Epithelial cell of proximal tubule (primary cell): ENCODE data around the gene SYNDIG1. TPM values are rescaled to one million over a fixed set of nuclear protein-coding genes. Genes with fewer than 3 reads are reported as not detected.

Experiments used
- DNase-seq: peaks from one replicate; pipeline ENCODE4 v3.0.0-alpha.2; 2011; ENCODE audit warnings: low read depth
- H3K4me3 ChIP-seq: 2 replicates; pipeline ENCODE4 v1.5.1; 2011; ENCODE audit warnings: low read depth, mild to moderate bottlenecking, low read length
- CTCF ChIP-seq: conservative IDR thresholded peaks from 2 replicates; pipeline ENCODE4 v1.5.1; 2012; ENCODE audit warnings: low read depth, mild to moderate bottlenecking, low read length
- total RNA-seq: library from RNA; depleted of rRNA; stranded (reverse); fragments of >200 nt; gene quantifications from 2 replicates; pipeline ENCODE4 v1.2.3, GENCODE V29; 2015

SYNDIG1 gene
- total RNA-seq, 1 donor from 2014 or later: 0.12 TPM

- no peak for DNase-seq
- TF ChIP-seq CTCF: no peak
- H3K4me3 ChIP-seq: no peak overlapping the region
Measured at GRCh38 chr20:24646321-24646720, 176.9 kb downstream of the SYNDIG1 start.

GRCh38 chr20:24647713-24648112, 178.3 kb downstream of the SYNDIG1 start:
- no peak for TF ChIP-seq CTCF
- DNase-seq: no peak
- no peak overlapping the region for H3K4me3 ChIP-seq

- no peak overlapping the region for H3K4me3 ChIP-seq
- no peak for DNase-seq
- no peak for TF ChIP-seq CTCF
Measured at GRCh38 chr20:24648481-24648880, 179.1 kb downstream of the SYNDIG1 start.

- no peak overlapping the region for H3K4me3 ChIP-seq
- no peak for TF ChIP-seq CTCF
- DNase-seq: no peak
Measured at GRCh38 chr20:24648919-24649318, 179.5 kb downstream of the SYNDIG1 start.

GRCh38 chr20:24649787-24650490, 180.5 kb downstream of the SYNDIG1 start:
- DNase-seq: no peak
- H3K4me3 ChIP-seq: no peak overlapping the region
- no peak for TF ChIP-seq CTCF

- no peak overlapping the region for H3K4me3 ChIP-seq
- TF ChIP-seq CTCF: no peak
- DNase-seq: no peak
Measured at GRCh38 chr20:24651171-24651975, 181.9 kb downstream of the SYNDIG1 start.

- TF ChIP-seq CTCF: no peak
- DNase-seq: no peak
- H3K4me3 ChIP-seq: no peak overlapping the region
Measured at GRCh38 chr20:24651976-24652345, 182.5 kb downstream of the SYNDIG1 start.
